ENCODE data around the gene HUS1. TPM values are rescaled to one million over a fixed set of nuclear protein-coding genes. Genes with fewer than 3 reads are reported as not detected.
A peak's percentile ranks its signal among the peaks of the same experiment; 100 is the strongest.

The HUS1 gene
- polyA plus RNA-seq, 2 of the 4 experiments (the other 2 are of a cell fraction), result 18.0 to 39.8 TPM

- Histone ChIP-seq H3K4me3 (no peak overlapping the region), H3K4me2 (no peak overlapping the region), H3K27ac (no peak overlapping the region), H3K4me1 (no peaks in the 10 kb centered on the region), H3K9me3 (no peaks in the 10 kb centered on the region)
- POLR2A ChIA-PET, result no interaction called here
- no peak for TF ChIP-seq FOXS1 (CRISPR knock-in tag; IDR thresholded peaks at IDR 0.05)
- TF ChIP-seq MAX (IDR thresholded peaks at IDR 0.05), result no peak
- TF ChIP-seq CTCF (IDR thresholded peaks at IDR 0.05), result peak; percentile 79
- TF ChIP-seq SMC3 (IDR thresholded peaks at IDR 0.05), result peak; percentile 79
- TF ChIP-seq HDAC2 (IDR thresholded peaks at IDR 0.05), result no peak
- TF ChIP-seq BCL3 (IDR thresholded peaks at IDR 0.05), result no peak
- no peak for TF ChIP-seq HMGXB4 (CRISPR knock-in tag; IDR thresholded peaks at IDR 0.05; ENCODE audit: borderline replicate concordance)
- no peak for TF ChIP-seq KDM5A (IDR thresholded peaks at IDR 0.05)
- no peak for TF ChIP-seq NPAS2 (CRISPR knock-in tag; IDR thresholded peaks at IDR 0.05; ENCODE audit: borderline replicate concordance)
- no peak for TF ChIP-seq SREBF2 (IDR thresholded peaks at IDR 0.05)
- TF ChIP-seq BHLHE40 (IDR thresholded peaks at IDR 0.05; ENCODE audit: low read depth, low read length), result no peak
- no peak for TF ChIP-seq CHD4 (IDR thresholded peaks at IDR 0.05; ENCODE audit: borderline replicate concordance)
- peak; percentile 73 to 83 for TF ChIP-seq RAD21 (conservative IDR thresholded peaks at IDR 0.05 in 1 of 2, IDR thresholded peaks at IDR 0.05 in 1 of 2)
- ATAC-seq (peak; percentile 81 to 96), FAIRE-seq (peak; percentile 39), DNase-seq (ENCODE audit: low read depth in 1 of 2, low spot score in 1 of 2) (peak; percentile 75 to 82)
- CTCF ChIA-PET, result interaction anchor here (0.6 to 6.5 kb wide), 19 partner anchors 8 to 705 kb away, joined by 3 to 37 read pairs (median 5); partner anchors contain the start of genes HUS1 and PKD1L1
- WGBS (ENCODE audit: missing lambda C conversion rate), result 61% methylated on average over 5 of the region's 5 CpGs
These were observed 10.3 kb downstream of the HUS1 start for GRCh38 chr7:47968847-47969774.

GRCh38 chr7:47967708-47968107, 11.7 kb downstream of the HUS1 start:
- ChIA-PET POLR2A (no interaction called here), CTCF (interaction anchor here (0.6 to 6.8 kb wide), 8 partner anchors 20 to 714 kb away, joined by 3 to 42 read pairs (median 8); partner anchors contain the start of gene PKD1L1)
- Histone ChIP-seq H3K9me3 (no peaks in the 10 kb centered on the region), H3K4me2 (no peak overlapping the region), H3K4me3 (no peak overlapping the region), H3K27ac (no peak overlapping the region), H3K4me1 (no peaks in the 10 kb centered on the region)
- TF ChIP-seq POLR2AphosphoS2 (conservative IDR thresholded peaks at IDR 0.05; ENCODE audit: low read length) (no peak), GATA3 (IDR thresholded peaks at IDR 0.05; ENCODE audit: borderline replicate concordance) (no peak), CBX8 (IDR thresholded peaks at IDR 0.05) (no peak), ATOH8 (CRISPR knock-in tag; IDR thresholded peaks at IDR 0.05; ENCODE audit: low read depth) (no peak), CHD4 (IDR thresholded peaks at IDR 0.05; ENCODE audit: borderline replicate concordance) (no peak), RCOR1 (IDR thresholded peaks at IDR 0.05; ENCODE audit: low read depth, low read length) (no peak), PBX3 (IDR thresholded peaks at IDR 0.05) (no peak), JUNB (IDR thresholded peaks at IDR 0.05) (no peak), EHMT2 (IDR thresholded peaks at IDR 0.05; ENCODE audit: low read depth) (no peak), TP53 (CRISPR knock-in tag; IDR thresholded peaks at IDR 0.05) (no peak), POLR2A (IDR thresholded peaks at IDR 0.05; ENCODE audit: low read length) (no peak), RAD21 (conservative IDR thresholded peaks at IDR 0.05 in 1 of 2, IDR thresholded peaks at IDR 0.05 in 1 of 2) (no peak), RFX5 (IDR thresholded peaks at IDR 0.05) (no peak), SREBF2 (IDR thresholded peaks at IDR 0.05) (no peak)
- ATAC-seq, result no peak
- 89% methylated on average over 2 of the region's 2 CpGs for WGBS (ENCODE audit: missing lambda C conversion rate)
- FAIRE-seq, result no peak
- no peak for DNase-seq (ENCODE audit: low read depth in 1 of 2, low spot score in 1 of 2)

All from A549 (cell line).